H1 (cell line): ENCODE data around the gene SLC2A14. TPM values are rescaled to one million over a fixed set of nuclear protein-coding genes. Genes with fewer than 3 reads are reported as not detected.

Source experiments
- CHD7 ChIP-seq: fragments of 300-600 bp; sonication (generic); IDR thresholded peaks from 2 replicates; pipeline ENCODE4 v1.7.1; 2012; ENCODE audit warnings: low read length, moderate library complexity, mild to moderate bottlenecking, inconsistent platforms; ENCODE audit not compliant: insufficient replicate concordance
- CTCF ChIP-seq, 3 experiments: IDR thresholded peaks; 1 replicate in 2 of 3; 2 replicates in 1 of 3; pipeline versions ENCODE4 v1.5.1 to v1.6.1; 2011; ENCODE audit warnings: low read length in 3 of 3, mild to moderate bottlenecking in 3 of 3, inconsistent platforms in 2 of 3, low read depth in 1 of 3, moderate library complexity in 1 of 3; ENCODE audit not compliant: insufficient read depth in 1 of 3; ENCODE audit errors: control extremely low read depth in 1 of 3
- FOSL1 ChIP-seq: IDR thresholded peaks from 2 replicates; pipeline ENCODE4 v1.6.1; 2011; ENCODE audit warnings: mild to moderate bottlenecking, low read depth, low read length, moderate library complexity; ENCODE audit not compliant: insufficient read depth
- KDM5A ChIP-seq: fragments of 200-600 bp; IDR thresholded peaks from 2 replicates; pipeline ENCODE4 v1.7.1; 2012; ENCODE audit warnings: mild to moderate bottlenecking, low read length, inconsistent platforms, mixed read lengths
- MAX ChIP-seq: IDR thresholded peaks from 2 replicates; pipeline ENCODE4 v1.6.1; 2012; ENCODE audit warnings: inconsistent platforms
- polyA plus RNA-seq, 7 experiments: library from polyadenylated mRNA; depleted of rRNA in 3 of 7; stranded (reverse) in 5 of 7; unstranded in 2 of 7; fragments of >200 nt in 5 of 7; fragments of 200-250 nt in 2 of 7; gene quantifications; 1 replicate in 5 of 7; 2 replicates in 1 of 7; 4 replicates in 1 of 7; pipeline versions ENCODE4 v1.2.1 to v1.2.3, GENCODE V29; 2011 to 2013; ENCODE audit warnings: missing spikeins in 2 of 7, mixed read lengths in 2 of 7
- total RNA-seq: library from RNA; stranded (reverse); fragmentation: NEBNext Ultra II Directional; extraction: Animal tissue kit (Norgen Biotek cat#: 25700); gene quantifications from 2 replicates; pipeline ENCODE4 v1.2.1, GENCODE V29; 2021

SLC2A14 gene
- total and polyA plus RNA-seq, 2 of the 8 experiments (the other 6 are each of a cell fraction or from before 2014, with no cell fraction given), result 11.1 to 19.3 TPM

- no peak for TF ChIP-seq CHD7
- no peak for TF ChIP-seq CTCF (IDR thresholded peaks at IDR 0.05; ENCODE audit: control extremely low read depth in 1 of 3, insufficient read depth in 1 of 3, low read depth in 1 of 3, low read length in 3 of 3)
- TF ChIP-seq MAX, result no peak
- TF ChIP-seq FOSL1, result no peak
- no peak for TF ChIP-seq KDM5A
Measured at GRCh38 chr12:7915661-7916403, 43.1 kb upstream of the SLC2A14 start (continued).
